Fibroblast of skin of left quadriceps (primary cell): ENCODE data around the gene SRSF4.
A peak's percentile ranks its signal among the peaks of the same experiment; 100 is the strongest.
"Not testable (repeated sequence)": the region's sequence is repeated elsewhere in the genome, so short reads cannot be mapped to it uniquely, and the experiment has no call there.

Source experiments
- DNase-seq, 2 experiments: peaks; one replicate each; pipeline ENCODE4 v3.0.0-alpha.2; 2013; ENCODE audit warnings: low read depth in 2 of 2

The SRSF4 gene

DNA sequence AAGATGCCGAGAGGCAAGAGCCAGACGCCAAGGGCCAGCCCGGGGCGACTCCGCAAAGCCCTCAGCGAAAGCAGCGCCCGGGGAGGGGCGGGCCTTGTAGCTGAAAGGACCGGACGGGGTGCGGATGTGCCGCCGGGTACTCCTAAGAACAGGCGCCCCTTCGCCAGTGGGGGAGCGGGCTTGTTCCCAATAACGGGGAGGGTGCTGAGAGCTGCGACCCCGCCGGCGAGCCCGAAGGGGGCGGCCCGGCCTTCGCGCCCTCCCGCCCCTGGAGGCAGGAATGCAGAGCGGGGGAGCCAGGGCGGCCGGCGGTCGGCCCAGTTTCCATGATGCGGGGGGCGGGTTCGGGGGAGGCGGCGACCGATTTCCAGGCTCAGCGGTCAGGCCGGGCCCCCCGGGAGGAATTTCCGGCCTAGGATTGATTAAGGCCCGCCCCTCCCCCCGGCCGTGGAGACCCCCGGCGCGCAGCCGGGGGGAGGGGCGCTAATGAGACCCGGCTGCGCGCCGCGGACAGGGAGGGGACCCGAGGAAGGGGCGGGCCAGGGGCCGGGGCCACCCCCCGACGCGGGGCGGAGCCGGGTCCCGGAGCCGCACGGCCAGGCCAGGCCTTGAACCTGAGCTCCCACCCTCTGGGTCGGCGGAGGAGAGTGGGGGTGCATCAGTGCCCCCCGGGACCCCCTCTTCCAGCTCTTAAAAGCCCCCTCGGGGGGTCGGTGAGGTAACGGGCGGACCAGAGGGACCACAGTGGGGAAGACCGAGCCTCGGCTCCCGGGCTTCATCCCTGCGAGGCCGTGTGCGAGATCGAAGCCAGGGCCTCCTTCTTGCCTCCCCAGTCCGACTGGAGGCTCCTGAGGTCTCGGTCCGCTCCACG is 57.1 kb downstream of the SRSF4 start:
- peak; percentile 73 for DNase-seq

GRCh38 chr1:29123887-29124365 is 57.8 kb downstream of the SRSF4 start, which contains the start of gene TMEM200B:
Gene TMEM200B (minus strand): TSS chr1:29123903. CDS start chr1:29121828, 2,075 bp downstream.
- DNase-seq, result no peak

GRCh38 chr1:29123053-29123886 is 58.4 kb downstream of the SRSF4 start:
- no peak for DNase-seq

- peak in 1 of 2 experiments; percentile 52 for DNase-seq
Observed at GRCh38 chr1:29122682-29123052, 59.0 kb downstream of the SRSF4 start.

DNA sequence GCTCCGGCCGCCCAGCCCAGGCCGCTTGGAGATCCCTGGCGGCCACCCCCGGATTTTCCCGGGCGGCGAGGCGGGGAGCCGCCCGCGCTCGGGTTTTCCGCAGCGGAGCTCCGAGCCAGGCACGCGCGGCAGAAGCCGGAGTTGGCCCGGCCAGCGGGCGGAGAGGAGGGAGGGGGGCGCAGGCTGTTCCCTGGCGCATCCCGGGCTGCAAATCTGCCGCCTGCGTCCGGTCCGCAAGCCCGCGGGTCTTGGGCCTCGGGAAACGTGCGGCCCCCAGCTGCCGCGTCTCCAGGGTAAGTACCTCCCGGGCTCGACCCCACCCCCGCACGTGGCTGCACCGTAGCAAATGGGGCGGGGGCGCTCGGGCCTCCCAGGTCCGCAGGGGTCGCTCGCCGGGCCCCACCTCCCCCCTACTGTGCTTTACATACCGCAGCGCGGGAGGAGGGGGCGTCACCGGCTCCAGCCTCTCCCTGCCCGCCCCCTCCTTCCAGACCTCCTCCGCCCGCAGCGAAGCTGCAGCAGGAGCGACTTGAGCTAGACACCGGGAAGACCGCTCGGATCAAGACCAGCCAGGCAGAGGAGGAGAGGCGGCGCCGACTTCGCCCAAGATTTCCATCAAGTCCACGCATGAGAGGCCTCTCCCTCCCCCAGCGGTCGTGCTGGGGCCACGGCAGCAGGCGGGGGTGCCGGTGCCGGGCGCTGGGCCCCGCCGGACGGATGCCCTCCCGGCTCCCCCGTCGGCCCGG is 59.6 kb downstream of the SRSF4 start:
- no peak for DNase-seq

DNA sequence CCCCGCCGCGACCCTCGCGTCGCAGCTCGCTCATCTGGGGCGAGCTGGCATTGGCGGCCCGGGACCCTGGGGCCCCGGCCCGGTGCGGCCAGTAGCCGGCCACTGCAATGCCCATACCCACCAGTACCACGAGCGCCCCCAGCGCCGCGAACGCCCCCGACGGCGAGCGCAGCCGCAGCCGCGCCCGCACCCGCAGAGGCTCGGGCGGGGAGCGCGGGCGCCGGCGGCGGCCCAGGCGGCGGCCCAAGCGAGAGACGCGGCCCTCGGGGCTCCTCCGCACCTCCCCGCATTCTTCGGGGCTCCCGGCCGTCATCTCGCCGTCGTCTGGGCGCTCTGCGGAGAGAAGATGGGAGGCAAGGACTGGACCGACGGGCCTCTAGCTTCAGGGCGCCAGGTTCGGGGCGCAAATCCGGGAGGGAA is 60.2 kb downstream of the SRSF4 start:
- DNase-seq, result no peak

DNA sequence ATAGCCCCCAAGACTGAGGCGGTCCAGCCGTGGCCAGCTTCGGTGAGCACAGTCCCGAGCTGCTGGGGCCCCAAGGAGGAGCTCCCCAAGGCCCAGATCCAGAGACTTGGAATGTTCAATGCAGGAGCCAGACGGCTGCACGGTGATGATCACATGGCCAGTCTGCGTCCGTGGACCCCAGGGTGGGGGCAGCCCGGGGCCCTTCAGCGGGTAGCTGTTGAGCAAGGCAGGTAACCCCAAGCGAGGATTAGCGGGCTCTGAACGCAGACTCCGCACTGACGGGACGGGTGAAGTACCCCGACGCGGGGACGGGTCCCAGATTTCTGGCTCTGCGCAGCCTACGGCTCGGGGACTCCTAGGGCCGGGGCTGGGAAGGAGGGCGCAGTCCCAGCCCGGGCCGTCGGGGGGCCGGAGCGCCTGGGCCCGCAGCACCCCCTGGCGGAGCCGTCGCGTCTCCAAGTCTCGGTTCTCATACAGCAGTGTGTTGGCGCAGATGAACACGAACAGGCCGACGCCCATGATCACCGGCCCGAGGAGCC is 60.7 kb downstream of the SRSF4 start:
- DNase-seq, result no peak

- DNase-seq, result no peak
Observed at GRCh38 chr1:29120367-29120766, 61.3 kb downstream of the SRSF4 start.

- no peak for DNase-seq
Observed at GRCh38 chr1:29119121-29119929, 62.4 kb downstream of the SRSF4 start.

DNA sequence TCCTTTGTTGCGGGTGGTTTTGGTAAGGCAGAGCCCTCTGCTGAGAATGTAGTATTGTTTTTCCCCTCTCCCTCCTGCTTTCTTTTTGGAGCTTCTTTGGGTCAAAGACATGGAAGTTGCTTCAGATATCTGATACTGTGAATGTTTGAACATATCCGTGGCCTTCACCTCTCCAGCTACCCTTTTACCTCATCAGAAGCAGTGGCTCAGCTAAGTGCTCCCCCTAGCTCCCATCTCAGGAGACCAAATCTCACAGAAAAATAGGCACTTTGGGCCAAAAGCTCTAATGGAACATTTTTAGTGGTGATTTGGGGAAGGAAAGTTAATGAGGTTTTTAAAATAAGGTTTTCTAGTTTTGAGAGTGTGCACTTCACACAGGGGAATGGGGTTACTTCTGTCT is 64.3 kb downstream of the SRSF4 start:
- DNase-seq, result no peak

GRCh38 chr1:29114654-29115053 is 67.0 kb downstream of the SRSF4 start:
- no peak for DNase-seq

GRCh38 chr1:29113413-29114117 is 68.1 kb downstream of the SRSF4 start:
- DNase-seq, result no peak

- no peak for DNase-seq
Observed at GRCh38 chr1:29112705-29113412, 68.8 kb downstream of the SRSF4 start.

GRCh38 chr1:29108041-29108440 is 73.7 kb downstream of the SRSF4 start:
- DNase-seq, result not testable (repeated sequence)

- DNase-seq, result no peak
Observed at GRCh38 chr1:29105822-29106221, 75.9 kb downstream of the SRSF4 start.

DNA sequence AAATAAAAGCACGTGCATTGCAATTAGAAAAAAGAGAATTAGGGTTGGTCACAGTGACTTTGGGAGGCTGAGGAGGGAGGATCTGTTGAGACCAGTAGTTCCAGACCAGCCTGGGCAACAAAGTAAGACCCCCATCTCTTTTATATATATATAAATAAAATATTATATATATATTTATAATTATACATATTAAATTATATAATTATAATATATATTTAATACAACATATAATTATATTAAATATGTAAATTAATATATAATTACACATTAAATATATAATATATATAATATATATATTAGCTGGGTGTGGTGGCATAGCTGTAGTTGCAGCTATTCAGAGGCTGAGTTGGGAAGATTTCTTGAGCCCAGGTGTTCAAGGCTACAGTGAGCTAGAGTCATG is 81.2 kb downstream of the SRSF4 start:
- no peak for DNase-seq

GRCh38 chr1:29099286-29099685 is 82.4 kb downstream of the SRSF4 start:
- DNase-seq, result no peak
